ENCODE data around the gene PRRG2.
A peak's percentile ranks its signal among the peaks of the same experiment; 100 is the strongest.

Gene PRRG2

GRCh38 chr19:49593233-49594113 lies 12.4 kb downstream of the PRRG2 start:
- Mint-ChIP-seq H3K36me3 (ENCODE audit: insufficient read depth) (peaks cover 39% of the 10 kb centered on the region), H3K4me1 (peaks cover 44% of the 10 kb centered on the region), H3K27me3 (no peaks in the 10 kb centered on the region), H3K4me3 (peak overlapping the region; percentile 88), H3K9me3 (no peaks in the 10 kb centered on the region), H3K27ac (ENCODE audit: low read depth) (peak overlapping the region; percentile 79)
- ATAC-seq (replicated peaks; ENCODE audit: extremely low read depth, poor library complexity, severe bottlenecking) (peak; percentile 33), DNase-seq (ENCODE audit: low spot score in 2 of 2) (peak; percentile 75 to 81)

- Mint-ChIP-seq H3K4me3 (peak overlapping the region; percentile 88), H3K9me3 (no peaks in the 10 kb centered on the region), H3K4me1 (peaks cover 38% of the 10 kb centered on the region), H3K27me3 (no peaks in the 10 kb centered on the region), H3K36me3 (ENCODE audit: insufficient read depth) (peaks cover 39% of the 10 kb centered on the region), H3K27ac (ENCODE audit: low read depth) (peak overlapping the region; percentile 79)
- ATAC-seq (replicated peaks; ENCODE audit: extremely low read depth, poor library complexity, severe bottlenecking) = no peak
- no peak for DNase-seq (ENCODE audit: low spot score in 2 of 2)
Observed at GRCh38 chr19:49594157-49594992, 13.3 kb downstream of the PRRG2 start.

GRCh38 chr19:49594993-49595818 lies 14.1 kb downstream of the PRRG2 start:
- Mint-ChIP-seq H3K4me3 (no peak overlapping the region), H3K4me1 (peaks cover 35% of the 10 kb centered on the region), H3K9me3 (no peaks in the 10 kb centered on the region), H3K27me3 (no peaks in the 10 kb centered on the region), H3K36me3 (ENCODE audit: insufficient read depth) (peaks cover 42% of the 10 kb centered on the region), H3K27ac (ENCODE audit: low read depth) (no peak overlapping the region)
- DNase-seq (ENCODE audit: low spot score in 2 of 2) (no peak), ATAC-seq (replicated peaks; ENCODE audit: extremely low read depth, poor library complexity, severe bottlenecking) (no peak)

- H3K36me3 Mint-ChIP-seq (ENCODE audit: insufficient read depth) = peaks cover 39% of the 10 kb centered on the region
- H3K9me3 Mint-ChIP-seq = no peaks in the 10 kb centered on the region
- peaks cover 39% of the 10 kb centered on the region for H3K4me1 Mint-ChIP-seq
- H3K27ac Mint-ChIP-seq (ENCODE audit: low read depth) = no peak overlapping the region
- H3K4me3 Mint-ChIP-seq = no peak overlapping the region
- no peaks in the 10 kb centered on the region for H3K27me3 Mint-ChIP-seq
- ATAC-seq (replicated peaks; ENCODE audit: extremely low read depth, poor library complexity, severe bottlenecking) (no peak), DNase-seq (ENCODE audit: low spot score in 2 of 2) (no peak)
Observed at GRCh38 chr19:49595819-49596404, 14.8 kb downstream of the PRRG2 start.

- DNase-seq (ENCODE audit: low spot score in 2 of 2) = no peak
- Mint-ChIP-seq H3K9me3 (no peaks in the 10 kb centered on the region), H3K36me3 (ENCODE audit: insufficient read depth) (peaks cover 42% of the 10 kb centered on the region), H3K27me3 (no peaks in the 10 kb centered on the region), H3K27ac (ENCODE audit: low read depth) (no peak overlapping the region), H3K4me1 (peaks cover 42% of the 10 kb centered on the region), H3K4me3 (no peak overlapping the region)
- ATAC-seq (replicated peaks; ENCODE audit: extremely low read depth, poor library complexity, severe bottlenecking) = no peak
Observed at GRCh38 chr19:49596407-49596806, 15.3 kb downstream of the PRRG2 start.

GRCh38 chr19:49596954-49597702 lies 16.0 kb downstream of the PRRG2 start:
- no peak overlapping the region for H3K4me3 Mint-ChIP-seq
- peaks cover 42% of the 10 kb centered on the region for H3K36me3 Mint-ChIP-seq (ENCODE audit: insufficient read depth)
- no peak for ATAC-seq (replicated peaks; ENCODE audit: extremely low read depth, poor library complexity, severe bottlenecking)
- H3K27ac Mint-ChIP-seq (ENCODE audit: low read depth) = no peak overlapping the region
- H3K4me1 Mint-ChIP-seq = peaks cover 40% of the 10 kb centered on the region
- H3K27me3 Mint-ChIP-seq = no peaks in the 10 kb centered on the region
- DNase-seq (ENCODE audit: low spot score in 2 of 2) = no peak
- no peaks in the 10 kb centered on the region for H3K9me3 Mint-ChIP-seq

GRCh38 chr19:49597703-49597974 lies 16.5 kb downstream of the PRRG2 start:
- ATAC-seq (replicated peaks; ENCODE audit: extremely low read depth, poor library complexity, severe bottlenecking) = no peak
- no peaks in the 10 kb centered on the region for H3K27me3 Mint-ChIP-seq
- no peak for DNase-seq (ENCODE audit: low spot score in 2 of 2)
- no peak overlapping the region for H3K4me3 Mint-ChIP-seq
- H3K27ac Mint-ChIP-seq (ENCODE audit: low read depth) = no peak overlapping the region
- no peaks in the 10 kb centered on the region for H3K9me3 Mint-ChIP-seq
- peaks cover 40% of the 10 kb centered on the region for H3K36me3 Mint-ChIP-seq (ENCODE audit: insufficient read depth)
- H3K4me1 Mint-ChIP-seq = peaks cover 35% of the 10 kb centered on the region

- Mint-ChIP-seq H3K4me3 (no peak overlapping the region), H3K36me3 (ENCODE audit: insufficient read depth) (peaks cover 34% of the 10 kb centered on the region), H3K27ac (ENCODE audit: low read depth) (no peak overlapping the region), H3K27me3 (no peaks in the 10 kb centered on the region), H3K9me3 (no peaks in the 10 kb centered on the region), H3K4me1 (peaks cover 15% of the 10 kb centered on the region)
- no peak for ATAC-seq (replicated peaks; ENCODE audit: extremely low read depth, poor library complexity, severe bottlenecking)
- DNase-seq (ENCODE audit: low spot score in 2 of 2) = no peak
Observed at GRCh38 chr19:49599378-49600295, 18.5 kb downstream of the PRRG2 start.

- ATAC-seq (replicated peaks; ENCODE audit: extremely low read depth, poor library complexity, severe bottlenecking) (no peak), DNase-seq (ENCODE audit: low spot score in 2 of 2) (no peak)
- Mint-ChIP-seq H3K36me3 (ENCODE audit: insufficient read depth) (peaks cover 42% of the 10 kb centered on the region), H3K4me3 (no peak overlapping the region), H3K4me1 (peaks cover 14% of the 10 kb centered on the region), H3K9me3 (no peaks in the 10 kb centered on the region), H3K27ac (ENCODE audit: low read depth) (no peak overlapping the region), H3K27me3 (no peaks in the 10 kb centered on the region)
Observed at GRCh38 chr19:49601482-49602038, 20.4 kb downstream of the PRRG2 start.

GRCh38 chr19:49602806-49603205 lies 21.7 kb downstream of the PRRG2 start:
- ATAC-seq (replicated peaks; ENCODE audit: extremely low read depth, poor library complexity, severe bottlenecking) = no peak
- peaks cover 18% of the 10 kb centered on the region for H3K4me1 Mint-ChIP-seq
- no peak overlapping the region for H3K27ac Mint-ChIP-seq (ENCODE audit: low read depth)
- DNase-seq (ENCODE audit: low spot score in 2 of 2) = no peak
- H3K4me3 Mint-ChIP-seq = no peak overlapping the region
- peaks cover 49% of the 10 kb centered on the region for H3K36me3 Mint-ChIP-seq (ENCODE audit: insufficient read depth)
- no peaks in the 10 kb centered on the region for H3K9me3 Mint-ChIP-seq
- H3K27me3 Mint-ChIP-seq = no peaks in the 10 kb centered on the region

GRCh38 chr19:49605605-49606004 lies 24.5 kb downstream of the PRRG2 start:
- peaks cover 52% of the 10 kb centered on the region for H3K36me3 Mint-ChIP-seq (ENCODE audit: insufficient read depth)
- no peaks in the 10 kb centered on the region for H3K9me3 Mint-ChIP-seq
- no peak overlapping the region for H3K4me3 Mint-ChIP-seq
- peaks cover 10% of the 10 kb centered on the region for H3K4me1 Mint-ChIP-seq
- no peak for ATAC-seq (replicated peaks; ENCODE audit: extremely low read depth, poor library complexity, severe bottlenecking)
- no peaks in the 10 kb centered on the region for H3K27me3 Mint-ChIP-seq
- no peak overlapping the region for H3K27ac Mint-ChIP-seq (ENCODE audit: low read depth)
- no peak for DNase-seq (ENCODE audit: low spot score in 2 of 2)

Measured in central memory CD8-positive, alpha-beta T cell (primary cell).